H9 (cell line): Measurements from ENCODE around the gene FXR1. TPM values are rescaled to one million over a fixed set of nuclear protein-coding genes. Genes with fewer than 3 reads are reported as not detected.
"Not testable (repeated sequence)": the region's sequence is repeated elsewhere in the genome, so short reads cannot be mapped to it uniquely, and the experiment has no call there.

Experiments
- DNase-seq: peaks from one replicate; pipeline ENCODE4 v3.0.0-alpha.2; 2017
- H2AFZ ChIP-seq: one replicate; pipeline ENCODE4 v1.6.1; 2013; ENCODE audit warnings: mild to moderate bottlenecking, low read length, control low read depth, moderate library complexity
- H2AK5ac ChIP-seq: 2 replicates; pipeline ENCODE4 v1.6.1; 2013; ENCODE audit warnings: low read length, control low read depth, mixed read lengths; ENCODE audit not compliant: insufficient read length
- H2BK120ac ChIP-seq: one replicate; pipeline ENCODE4 v1.6.1; 2013; ENCODE audit warnings: low read depth, mild to moderate bottlenecking, low read length, control low read depth, inconsistent platforms; ENCODE audit not compliant: poor library complexity, severe bottlenecking
- H2BK12ac ChIP-seq: 2 replicates; pipeline ENCODE4 v1.6.1; 2013; ENCODE audit warnings: low read length, control low read depth, mixed read lengths, low read depth; ENCODE audit not compliant: insufficient read length
- H2BK15ac ChIP-seq: 2 replicates; pipeline ENCODE4 v1.6.1; 2013; ENCODE audit warnings: low read depth, low read length, control low read depth
- H2BK20ac ChIP-seq: one replicate; pipeline ENCODE4 v1.6.1; 2013; ENCODE audit warnings: low read depth, mild to moderate bottlenecking, low read length, control low read depth, inconsistent platforms; ENCODE audit not compliant: poor library complexity, severe bottlenecking
- H2BK5ac ChIP-seq: 2 replicates; pipeline ENCODE4 v1.6.1; 2013; ENCODE audit warnings: low read length, control low read depth, mixed read lengths; ENCODE audit not compliant: insufficient read length
- H3K14ac ChIP-seq: 2 replicates; pipeline ENCODE4 v1.6.1; 2013; ENCODE audit warnings: low read length, control low read depth; ENCODE audit not compliant: insufficient read depth
- H3K18ac ChIP-seq: 2 replicates; pipeline ENCODE4 v1.6.1; 2013; ENCODE audit warnings: low read depth, mild to moderate bottlenecking, mixed read lengths, low read length, control low read depth; ENCODE audit not compliant: insufficient read length
- H3K23ac ChIP-seq: 2 replicates; pipeline ENCODE4 v1.6.1; 2013; ENCODE audit warnings: low read length, control low read depth, mixed read lengths, low read depth; ENCODE audit not compliant: insufficient read length
- H3K23me2 ChIP-seq: 2 replicates; pipeline ENCODE4 v1.6.1; 2013; ENCODE audit warnings: low read depth, mild to moderate bottlenecking, mixed read lengths, low read length, control low read depth; ENCODE audit not compliant: insufficient read length, poor library complexity, severe bottlenecking
- H3K27ac ChIP-seq: 2 replicates; pipeline ENCODE4 v1.5.1; 2013; ENCODE audit warnings: low read length, control low read depth, mixed read lengths, low read depth; ENCODE audit not compliant: insufficient read length
- H3K27me3 ChIP-seq: 2 replicates; pipeline ENCODE4 v1.6.1; 2013; ENCODE audit warnings: low read length, control low read depth, inconsistent platforms; ENCODE audit not compliant: insufficient read depth
- H3K4ac ChIP-seq: 2 replicates; pipeline ENCODE4 v1.6.1; 2013; ENCODE audit warnings: low read depth, mild to moderate bottlenecking, control low read depth, inconsistent platforms, low read length, moderate library complexity
- H3K4me1 ChIP-seq: 2 replicates; pipeline ENCODE4 v1.6.1; 2013; ENCODE audit warnings: low read length, control low read depth, inconsistent platforms; ENCODE audit not compliant: insufficient read depth
- H3K4me2 ChIP-seq: 2 replicates; pipeline ENCODE4 v1.6.1; 2013; ENCODE audit warnings: low read length, control low read depth, mixed read lengths; ENCODE audit not compliant: insufficient read length, insufficient read depth
- H3K56ac ChIP-seq: 2 replicates; pipeline ENCODE4 v1.6.1; 2013; ENCODE audit warnings: low read depth, mild to moderate bottlenecking, mixed read lengths, low read length, control low read depth; ENCODE audit not compliant: insufficient read length
- H3K79me1 ChIP-seq: 2 replicates; pipeline ENCODE4 v1.6.1; 2013; ENCODE audit warnings: low read depth, mild to moderate bottlenecking, moderate library complexity, low read length, control low read depth, inconsistent platforms; ENCODE audit not compliant: insufficient read depth, poor library complexity, severe bottlenecking
- H3K79me2 ChIP-seq: 2 replicates; pipeline ENCODE4 v1.6.1; 2013; ENCODE audit warnings: low read length, control low read depth, inconsistent platforms; ENCODE audit not compliant: insufficient read depth
- H3K9ac ChIP-seq: 2 replicates; pipeline ENCODE4 v1.6.1; 2013; ENCODE audit warnings: low read length, control low read depth, mixed read lengths; ENCODE audit not compliant: insufficient read length; ENCODE audit errors: extremely low read depth
- H3K9me3 ChIP-seq: one replicate; pipeline ENCODE4 v1.6.1; 2013; ENCODE audit warnings: low read depth, low read length, inconsistent platforms; ENCODE audit not compliant: control insufficient read depth
- H3T11ph ChIP-seq: one replicate; pipeline ENCODE4 v1.6.1; 2013; ENCODE audit warnings: mild to moderate bottlenecking, low read length, control low read depth, inconsistent platforms
- H4K20me1 ChIP-seq: one replicate; pipeline ENCODE4 v1.6.1; 2013; ENCODE audit not compliant: control insufficient read depth, insufficient read length, insufficient read depth
- H4K5ac ChIP-seq: 2 replicates; pipeline ENCODE4 v1.6.1; 2013; ENCODE audit warnings: low read depth, mild to moderate bottlenecking, mixed read lengths, low read length, control low read depth; ENCODE audit not compliant: insufficient read length
- H4K8ac ChIP-seq: replicated peaks from 2 replicates; pipeline ENCODE4 v1.6.1; 2013; ENCODE audit warnings: low read length, control low read depth, mixed read lengths, low read depth; ENCODE audit not compliant: insufficient read length
- H4K91ac ChIP-seq: 2 replicates; pipeline ENCODE4 v1.6.1; 2013; ENCODE audit warnings: low read depth, mild to moderate bottlenecking, moderate library complexity, mixed read lengths, low read length, control low read depth; ENCODE audit not compliant: insufficient read length
- H3K27ac Mint-ChIP-seq, 3 experiments: 2 replicates in 2 of 3; 3 replicates in 1 of 3; pipeline ENCODE4 v1.8.0; 2020 to 2021; ENCODE audit warnings: mixed read lengths in 3 of 3, mild to moderate bottlenecking in 1 of 3, moderate library complexity in 1 of 3
- H3K27me3 Mint-ChIP-seq: 2 replicates; pipeline ENCODE4 v1.8.0; 2021; ENCODE audit warnings: low read depth, mild to moderate bottlenecking, moderate library complexity, mixed read lengths
- H3K36me3 Mint-ChIP-seq, 3 experiments: 2 replicates in 2 of 3; 3 replicates in 1 of 3; pipeline ENCODE4 v1.8.0; 2020 to 2021; ENCODE audit warnings: low read depth in 3 of 3, mixed read lengths in 3 of 3; ENCODE audit not compliant: insufficient read depth in 1 of 3
- H3K4me1 Mint-ChIP-seq, 2 experiments: 2 replicates each; pipeline ENCODE4 v1.8.0; 2020; ENCODE audit warnings: mixed read lengths in 2 of 2
- H3K4me3 Mint-ChIP-seq, 2 experiments: 2 replicates in 1 of 2; 3 replicates in 1 of 2; pipeline ENCODE4 v1.8.0; 2020 to 2021; ENCODE audit warnings: mild to moderate bottlenecking in 2 of 2, mixed read lengths in 2 of 2, moderate library complexity in 1 of 2
- H3K9me3 Mint-ChIP-seq, 2 experiments: 2 replicates in 1 of 2; 3 replicates in 1 of 2; pipeline ENCODE4 v1.8.0; 2020; ENCODE audit warnings: mild to moderate bottlenecking in 2 of 2, mixed read lengths in 2 of 2, moderate library complexity in 1 of 2
- WGBS: extraction: QIAGEN DNeasy Blood & Tissue Kit; methylation state at CpG from one replicate; pipeline ENCODE4 v1.1.7; 2013; ENCODE audit warnings: missing lambda C conversion rate, low lambda C conversion rate, mixed read lengths; ENCODE audit not compliant: insufficient read length; ENCODE audit errors: extremely low coverage; 5-methylcytosine and 5-hydroxymethylcytosine counted together
- total RNA-seq: library from RNA; stranded (reverse); gene quantifications from 2 replicates; pipeline ENCODE4 v1.2.1, GENCODE V29; 2021
- TF ChIP-seq, protein P1 (sequence below): fragments of 200-600 bp; sonication (generic); conservative IDR thresholded peaks from 3 replicates; pipeline ENCODE4 v1.8.0; 2021; ENCODE audit warnings: antibody characterized with exemption, mild to moderate bottlenecking

The FXR1 gene
- total RNA-seq, 1 experiment from 2014 or later, result 240 TPM

DNA sequence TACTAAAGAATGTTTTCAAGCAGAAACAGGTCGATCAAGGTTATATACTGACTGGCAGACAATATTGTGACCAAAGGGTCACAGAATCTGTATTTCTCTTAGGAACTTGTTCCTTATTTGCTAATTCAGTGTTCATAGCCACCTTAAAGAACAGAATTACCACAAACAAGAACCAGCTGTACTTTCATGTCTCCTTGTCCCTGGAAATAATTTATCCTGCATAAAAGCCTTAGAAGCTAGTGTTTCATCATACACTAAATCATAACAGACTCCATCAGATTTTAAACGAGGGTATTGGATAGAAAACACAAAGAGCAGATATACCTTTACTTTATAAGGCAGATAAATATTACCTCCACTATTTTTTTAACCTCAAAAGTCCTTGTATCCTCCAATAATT lies 70.7 kb downstream of the FXR1 start:
- Histone ChIP-seq H3K23me2 (no peaks in the 10 kb centered on the region), H4K5ac (no peak overlapping the region), H3K27me3 (no peaks in the 10 kb centered on the region), H4K20me1 (no peaks in the 10 kb centered on the region), H3T11ph (no peak overlapping the region), H2AFZ (no peak overlapping the region), H3K9ac (no peak overlapping the region), H3K4ac (no peak overlapping the region), H3K23ac (no peak overlapping the region), H3K18ac (no peak overlapping the region), H3K4me1 (no peaks in the 10 kb centered on the region), H2BK15ac (no peak overlapping the region), H4K8ac (no peak overlapping the region), H3K56ac (no peak overlapping the region), H3K14ac (no peak overlapping the region), H4K91ac (no peak overlapping the region), H2BK12ac (no peak overlapping the region), H3K4me2 (no peak overlapping the region), H3K9me3 (no peaks in the 10 kb centered on the region), H3K79me2 (no peaks in the 10 kb centered on the region), H2BK20ac (no peak overlapping the region), H2AK5ac (no peak overlapping the region), H2BK5ac (no peak overlapping the region), H3K27ac (no peak overlapping the region), H2BK120ac (no peak overlapping the region), H3K79me1 (no peaks in the 10 kb centered on the region)
- H3K4me3 Mint-ChIP-seq, result no peak overlapping the region
- H3K9me3 Mint-ChIP-seq, result no peaks in the 10 kb centered on the region
- no CpG with 5 or more reads among the region's 2 CpGs for WGBS
- no peaks in the 10 kb centered on the region for H3K4me1 Mint-ChIP-seq
- H3K27me3 Mint-ChIP-seq, result no peaks in the 10 kb centered on the region
- H3K36me3 Mint-ChIP-seq, result peaks cover 6 to 34% (median 27%) of the 10 kb centered on the region in 3 experiments; a peak in 6 of 7 replicates
- DNase-seq, result no peak
- TF ChIP-seq, protein P1, sequence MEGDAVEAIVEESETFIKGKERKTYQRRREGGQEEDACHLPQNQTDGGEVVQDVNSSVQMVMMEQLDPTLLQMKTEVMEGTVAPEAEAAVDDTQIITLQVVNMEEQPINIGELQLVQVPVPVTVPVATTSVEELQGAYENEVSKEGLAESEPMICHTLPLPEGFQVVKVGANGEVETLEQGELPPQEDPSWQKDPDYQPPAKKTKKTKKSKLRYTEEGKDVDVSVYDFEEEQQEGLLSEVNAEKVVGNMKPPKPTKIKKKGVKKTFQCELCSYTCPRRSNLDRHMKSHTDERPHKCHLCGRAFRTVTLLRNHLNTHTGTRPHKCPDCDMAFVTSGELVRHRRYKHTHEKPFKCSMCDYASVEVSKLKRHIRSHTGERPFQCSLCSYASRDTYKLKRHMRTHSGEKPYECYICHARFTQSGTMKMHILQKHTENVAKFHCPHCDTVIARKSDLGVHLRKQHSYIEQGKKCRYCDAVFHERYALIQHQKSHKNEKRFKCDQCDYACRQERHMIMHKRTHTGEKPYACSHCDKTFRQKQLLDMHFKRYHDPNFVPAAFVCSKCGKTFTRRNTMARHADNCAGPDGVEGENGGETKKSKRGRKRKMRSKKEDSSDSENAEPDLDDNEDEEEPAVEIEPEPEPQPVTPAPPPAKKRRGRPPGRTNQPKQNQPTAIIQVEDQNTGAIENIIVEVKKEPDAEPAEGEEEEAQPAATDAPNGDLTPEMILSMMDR, result no peak
- peak overlapping the region in 2 of 3 experiments; percentile 68 to 90; a peak in 3 of 7 replicates for H3K27ac Mint-ChIP-seq

DNA sequence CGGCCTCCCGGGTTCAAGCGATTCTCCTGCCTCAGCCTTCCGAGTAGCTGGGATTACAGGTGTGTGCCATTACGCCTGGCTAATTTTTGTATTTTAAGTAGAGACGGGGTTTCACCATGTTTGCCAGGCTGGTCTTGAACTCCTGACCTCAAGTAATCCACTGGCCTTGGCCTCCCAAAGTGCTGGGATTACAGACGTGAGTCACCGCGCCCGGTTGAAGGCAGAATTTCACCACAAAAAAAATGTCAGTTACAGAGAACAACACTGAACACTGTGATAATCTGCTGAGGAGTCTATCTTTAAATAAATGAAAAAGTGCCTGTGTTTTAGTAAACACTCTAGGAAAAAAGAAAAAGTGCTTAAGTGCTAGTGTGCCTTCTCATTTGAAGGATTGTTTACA lies 73.9 kb downstream of the FXR1 start:
- H3K27ac Mint-ChIP-seq, DNase-seq, H3K9me3 Mint-ChIP-seq, H4K20me1 ChIP-seq, H3K27me3 Mint-ChIP-seq, H3K79me2 ChIP-seq, H2BK12ac ChIP-seq, H2AFZ ChIP-seq, H3K27me3 ChIP-seq, H2AK5ac ChIP-seq, H3K9me3 ChIP-seq, H3K23me2 ChIP-seq, H3K4me2 ChIP-seq, H2BK20ac ChIP-seq, H3K56ac ChIP-seq, H2BK5ac ChIP-seq, H3K4ac ChIP-seq, H3K27ac ChIP-seq, H3K14ac ChIP-seq, H3K4me1 Mint-ChIP-seq, H2BK120ac ChIP-seq, H2BK15ac ChIP-seq, H4K8ac ChIP-seq, H3K9ac ChIP-seq, H4K91ac ChIP-seq, H3K4me1 ChIP-seq, H3K4me3 Mint-ChIP-seq, H3K79me1 ChIP-seq, H3K23ac ChIP-seq, H3K18ac ChIP-seq, H3T11ph ChIP-seq, H4K5ac ChIP-seq: not testable (repeated sequence)
- WGBS, result no CpG with 5 or more reads among the region's 10 CpGs
- peaks cover 6 to 34% (median 28%) of the 10 kb centered on the region in 3 experiments; a peak in 6 of 7 replicates for H3K36me3 Mint-ChIP-seq
